ENCODE measurements around the gene RAB3B.

The RAB3B gene

GRCh38 chr1:51955797-51956527 is 34.5 kb downstream of the RAB3B start:
- DNase-seq: peak; percentile 77

GRCh38 chr1:51954783-51955182 is 35.7 kb downstream of the RAB3B start:
- DNase-seq: no peak

- DNase-seq: no peak
Measured at GRCh38 chr1:51953079-51953478, 37.4 kb downstream of the RAB3B start.

- no peak for DNase-seq
Measured at GRCh38 chr1:51952638-51953037, 37.9 kb downstream of the RAB3B start.

GRCh38 chr1:51950701-51951100 is 39.8 kb downstream of the RAB3B start:
- DNase-seq: no peak

- no peak for DNase-seq
Measured at GRCh38 chr1:51949014-51949702, 41.3 kb downstream of the RAB3B start.

- no peak for DNase-seq
Measured at GRCh38 chr1:51948491-51948915, 42.0 kb downstream of the RAB3B start.

GRCh38 chr1:51946300-51946699 is 44.2 kb downstream of the RAB3B start:
- DNase-seq: no peak

GRCh38 chr1:51945591-51945990 is 44.9 kb downstream of the RAB3B start:
- no peak for DNase-seq

GRCh38 chr1:51942281-51942680 is 48.2 kb downstream of the RAB3B start:
- DNase-seq: no peak

- DNase-seq: no peak
Measured at GRCh38 chr1:51941528-51941927, 49.0 kb downstream of the RAB3B start.

GRCh38 chr1:51937112-51937511 is 53.4 kb downstream of the RAB3B start:
- DNase-seq: no peak

GRCh38 chr1:51936531-51936930 is 54.0 kb downstream of the RAB3B start:
- no peak for DNase-seq

GRCh38 chr1:51933344-51933743 is 57.2 kb downstream of the RAB3B start:
- no peak for DNase-seq

GRCh38 chr1:51930329-51930728 is 60.2 kb downstream of the RAB3B start:
- no peak for DNase-seq

GRCh38 chr1:51928896-51929295 is 61.6 kb downstream of the RAB3B start:
- DNase-seq: no peak

GRCh38 chr1:51927029-51927428 is 63.5 kb downstream of the RAB3B start:
- no peak for DNase-seq

- DNase-seq: no peak
Measured at GRCh38 chr1:51926171-51926812, 64.2 kb downstream of the RAB3B start.

- no peak for DNase-seq
Measured at GRCh38 chr1:51924455-51924854, 66.0 kb downstream of the RAB3B start.

GRCh38 chr1:51922040-51922439 is 68.5 kb downstream of the RAB3B start:
- DNase-seq: peak; percentile 37

- DNase-seq: no peak
Measured at GRCh38 chr1:51920130-51920529, 70.4 kb downstream of the RAB3B start.

GRCh38 chr1:51919684-51920083 is 70.8 kb downstream of the RAB3B start:
- no peak for DNase-seq

- no peak for DNase-seq
Measured at GRCh38 chr1:51916587-51917405, 73.7 kb downstream of the RAB3B start.
